Skin epidermis (tissue), 12 donors: ENCODE data around the gene TSPO2.

Experiments
- H3K27ac ChIP-seq, 21 experiments: fragments of 200-600 bp; sonication (generic) in 11 of 21; one replicate each; pipeline ENCODE4 v1.5.0; 2020; ENCODE audit warnings: mild to moderate bottlenecking in 3 of 21, inconsistent platforms in 2 of 21, moderate library complexity in 2 of 21
- H3K4me3 ChIP-seq, 7 experiments: fragments of 200-600 bp; sonication (generic) in 2 of 7; one replicate each; pipeline ENCODE4 v1.5.0; 2020; ENCODE audit warnings: inconsistent platforms in 2 of 7, mild to moderate bottlenecking in 2 of 7, moderate library complexity in 1 of 7

Gene TSPO2

DNA sequence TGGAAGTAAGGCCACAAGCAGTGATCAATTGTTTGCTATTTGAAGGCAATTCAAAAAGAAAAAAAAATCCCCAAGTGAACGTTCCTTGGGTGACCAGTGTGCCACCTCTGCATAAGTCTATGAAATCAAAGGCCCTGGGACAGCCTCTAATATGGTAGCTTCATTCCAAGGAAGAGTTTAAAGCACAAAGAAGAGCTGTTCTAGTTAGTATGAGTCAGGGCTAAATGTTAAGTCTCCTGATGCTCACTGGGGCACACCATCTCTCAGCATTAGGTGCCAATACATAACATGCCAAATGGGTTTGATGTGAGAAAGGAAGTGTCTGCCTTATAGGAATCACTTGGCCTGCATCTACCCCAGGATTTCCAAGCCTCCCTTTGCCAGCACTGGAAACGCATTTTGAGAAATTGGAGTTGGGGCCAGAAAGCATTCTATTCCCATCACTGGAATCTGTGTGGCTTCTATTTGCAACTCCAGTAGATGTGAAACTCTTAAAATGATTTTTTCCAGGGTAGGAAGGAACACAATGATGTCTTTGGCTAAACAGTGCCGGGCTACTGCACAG lies 16.2 kb upstream of the TSPO2 start:
- peak overlapping the region in 2 of 21 experiments; percentile 3 to 30 for H3K27ac ChIP-seq
- no peak overlapping the region for H3K4me3 ChIP-seq

DNA sequence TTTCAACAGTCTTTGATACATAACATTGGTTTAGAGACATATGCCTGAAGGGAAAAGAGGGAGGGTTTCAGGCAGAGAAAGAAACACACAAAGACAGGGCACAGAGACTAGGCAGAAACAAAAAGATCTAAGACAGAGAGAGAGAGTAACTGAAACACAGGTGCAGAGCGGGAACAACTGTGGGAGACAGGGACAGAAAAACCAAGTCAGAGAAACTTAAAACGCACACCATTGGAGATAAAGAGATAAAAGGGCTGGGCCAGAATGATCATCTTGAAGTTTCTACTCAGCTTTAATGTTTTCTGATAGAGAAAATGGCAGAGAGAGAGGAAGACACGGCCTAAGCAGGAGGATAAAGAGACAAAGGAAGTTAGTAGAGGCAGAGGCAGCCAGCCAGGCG lies 15.0 kb upstream of the TSPO2 start:
- Histone ChIP-seq H3K4me3 (peak overlapping the region in 6 of 7 experiments; percentile 31 to 51 (median 40)), H3K27ac (peak overlapping the region in 12 of 21 experiments; percentile 22 to 87 (median 71))

DNA sequence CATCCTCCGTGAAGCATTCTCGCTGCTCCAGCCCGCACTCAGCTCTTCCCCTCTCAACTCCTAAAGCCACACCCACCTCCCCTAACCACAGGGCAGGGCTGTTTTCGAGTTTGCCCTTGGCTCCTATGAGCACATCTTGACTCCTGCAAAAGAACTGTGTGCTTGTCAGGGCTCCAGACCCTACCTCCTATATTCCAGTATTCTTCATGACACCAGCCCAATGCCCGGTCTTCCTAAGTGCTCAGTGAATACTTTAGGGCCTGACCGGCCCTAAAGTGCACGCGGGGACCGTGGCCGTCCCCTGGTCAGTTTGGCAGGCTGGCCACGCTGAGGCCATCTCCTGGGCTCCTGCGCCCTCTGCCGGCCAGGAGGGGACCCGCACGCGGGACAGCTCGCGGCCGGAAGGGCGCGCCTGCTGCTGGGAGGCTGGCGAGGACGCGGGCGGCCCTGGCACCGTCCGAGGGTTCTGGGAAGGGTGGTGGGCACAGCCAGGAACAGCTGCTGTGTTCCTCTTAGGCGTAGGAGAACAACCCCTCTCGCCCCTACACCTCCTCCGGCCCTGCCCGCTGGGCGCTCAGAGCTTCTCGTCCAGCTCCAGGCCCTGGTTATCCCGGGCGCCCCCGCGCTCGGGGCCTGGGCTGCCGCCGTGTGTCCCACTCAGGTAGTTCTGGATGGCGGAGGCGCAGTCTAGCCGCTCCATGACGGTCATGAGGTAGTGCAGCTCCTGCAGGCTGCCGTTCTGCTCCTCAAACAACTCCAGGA lies 14.3 kb upstream of the TSPO2 start:
- peak overlapping the region; percentile 1 to 87 (median 67) for H3K27ac ChIP-seq
- peak overlapping the region; percentile 31 to 51 (median 39) for H3K4me3 ChIP-seq

DNA sequence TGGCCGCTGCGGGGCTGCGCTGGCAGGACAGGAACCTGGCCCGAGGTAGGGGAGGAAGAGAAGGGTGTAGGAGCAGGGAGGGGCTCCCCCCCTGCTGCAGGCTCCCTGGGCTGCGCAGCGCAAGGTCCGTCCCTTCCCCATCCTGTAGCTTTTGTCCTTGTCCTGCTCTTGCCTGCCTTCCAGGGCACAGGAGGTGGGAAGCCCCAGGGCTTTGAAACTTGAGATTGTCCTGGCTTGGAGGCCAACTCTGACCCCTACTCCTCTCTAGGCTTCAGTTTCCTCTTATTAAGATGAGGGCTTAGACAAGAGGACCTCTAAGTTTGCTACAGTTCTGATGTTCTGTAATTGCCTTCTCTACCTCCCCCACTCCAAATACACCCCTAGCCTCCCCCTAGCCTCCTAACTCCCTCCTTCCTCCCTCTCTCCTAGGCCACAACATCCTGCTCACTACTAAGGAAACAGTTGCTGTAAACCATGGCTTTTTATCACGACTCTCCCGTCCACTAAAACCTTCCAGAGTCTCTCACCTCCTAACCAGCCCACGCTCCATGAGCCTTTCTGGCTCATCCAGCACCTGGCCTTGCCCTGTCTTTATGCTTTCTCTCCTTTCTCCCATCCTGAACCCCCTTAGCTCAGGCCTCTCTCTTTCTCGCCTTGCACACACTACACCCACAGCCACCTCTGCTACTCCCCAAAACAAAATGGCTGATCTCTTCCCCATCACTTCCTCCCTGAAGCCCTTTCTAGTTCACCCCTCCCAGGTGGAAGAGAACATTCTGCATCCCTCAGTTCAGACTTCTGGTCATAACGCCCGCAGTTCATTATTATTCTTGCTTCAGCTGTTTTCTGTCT lies 13.5 kb upstream of the TSPO2 start:
- Histone ChIP-seq H3K27ac (peak overlapping the region; percentile 1 to 87 (median 67)), H3K4me3 (peak overlapping the region; percentile 31 to 51 (median 39))

DNA sequence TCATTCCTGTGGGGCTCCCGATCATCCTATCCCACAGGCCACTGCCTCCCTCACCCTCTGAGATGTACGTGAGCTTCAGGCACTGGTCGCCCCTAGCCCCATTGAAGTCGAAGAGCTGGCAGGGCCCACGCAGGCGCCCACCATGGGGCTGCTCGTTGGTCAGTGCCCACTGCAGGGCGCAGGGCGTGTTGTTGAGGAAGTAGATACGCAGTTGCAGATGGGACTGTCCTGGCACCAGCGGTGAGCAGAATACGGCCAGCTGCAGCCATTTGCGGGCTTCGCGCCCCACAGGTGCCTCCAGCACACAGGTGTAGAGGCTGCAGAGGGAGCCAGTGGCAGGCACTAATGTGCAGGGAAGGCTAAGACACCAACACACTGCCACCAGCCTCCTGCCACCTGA lies 9.4 kb upstream of the TSPO2 start:
- Histone ChIP-seq H3K27ac (no peak overlapping the region), H3K4me3 (no peak overlapping the region)

DNA sequence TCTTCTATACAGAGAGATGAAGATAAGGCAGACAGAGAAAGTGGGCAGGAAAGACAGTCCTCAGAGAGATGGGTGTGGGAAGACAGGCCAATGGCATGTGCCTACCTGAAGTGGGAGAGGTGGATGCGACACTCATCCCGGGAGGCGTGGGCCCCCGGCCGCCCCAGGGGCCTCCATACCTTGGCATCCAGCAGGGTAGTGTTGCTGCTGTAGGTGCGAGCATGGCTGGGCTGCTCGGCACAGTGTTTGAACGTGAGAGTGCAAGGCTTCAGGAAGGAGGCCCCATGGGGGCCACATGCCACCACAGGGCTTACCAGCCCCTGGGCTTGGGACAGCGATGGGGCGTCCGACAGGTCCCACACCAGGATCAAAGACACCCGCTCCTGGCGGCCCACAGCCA lies 8.5 kb upstream of the TSPO2 start:
- Histone ChIP-seq H3K4me3 (no peak overlapping the region), H3K27ac (no peak overlapping the region)

DNA sequence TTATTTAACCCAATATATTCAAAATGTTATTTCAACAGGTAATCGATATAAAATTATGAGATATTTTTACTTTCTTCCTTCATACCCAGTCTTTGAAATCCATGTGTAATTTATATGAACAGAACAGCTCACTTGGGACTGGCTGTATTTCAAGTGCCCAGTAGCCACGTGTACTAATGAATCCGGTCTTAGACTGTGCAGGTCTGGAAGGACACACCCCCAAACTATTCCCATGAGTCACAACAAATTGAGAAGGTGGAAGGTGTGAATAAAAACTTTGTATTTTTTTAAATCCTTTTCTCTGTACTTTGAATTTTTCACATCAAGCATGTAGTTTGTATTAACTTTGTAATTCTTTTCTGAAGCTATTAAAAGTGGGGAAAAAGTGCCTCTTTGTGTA lies 6.1 kb upstream of the TSPO2 start:
- H3K4me3 ChIP-seq, result no peak overlapping the region
- H3K27ac ChIP-seq, result peak overlapping the region in 1 of 21 experiments; percentile 65

DNA sequence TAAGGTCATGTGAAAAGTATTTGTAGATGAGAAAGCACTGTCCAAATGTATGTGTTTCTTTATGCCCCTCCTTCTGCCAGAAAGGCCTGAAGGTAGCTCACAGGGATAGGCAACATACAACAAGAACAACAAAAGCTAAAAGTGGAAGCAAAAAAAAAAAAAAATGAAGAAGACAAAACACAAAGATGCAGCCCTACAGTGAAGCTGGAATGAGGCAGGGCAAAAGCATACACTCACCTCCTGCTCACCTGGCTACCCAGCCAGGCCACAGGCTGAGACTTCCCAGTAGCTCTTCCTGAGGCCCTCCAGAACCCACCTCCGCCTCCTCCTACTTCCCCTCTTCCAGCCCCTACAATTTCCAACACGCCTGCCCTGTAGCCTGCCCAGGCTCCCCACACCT lies 5.7 kb upstream of the TSPO2 start:
- H3K27ac ChIP-seq, result peak overlapping the region in 2 of 21 experiments; percentile 18 to 65
- H3K4me3 ChIP-seq, result no peak overlapping the region

DNA sequence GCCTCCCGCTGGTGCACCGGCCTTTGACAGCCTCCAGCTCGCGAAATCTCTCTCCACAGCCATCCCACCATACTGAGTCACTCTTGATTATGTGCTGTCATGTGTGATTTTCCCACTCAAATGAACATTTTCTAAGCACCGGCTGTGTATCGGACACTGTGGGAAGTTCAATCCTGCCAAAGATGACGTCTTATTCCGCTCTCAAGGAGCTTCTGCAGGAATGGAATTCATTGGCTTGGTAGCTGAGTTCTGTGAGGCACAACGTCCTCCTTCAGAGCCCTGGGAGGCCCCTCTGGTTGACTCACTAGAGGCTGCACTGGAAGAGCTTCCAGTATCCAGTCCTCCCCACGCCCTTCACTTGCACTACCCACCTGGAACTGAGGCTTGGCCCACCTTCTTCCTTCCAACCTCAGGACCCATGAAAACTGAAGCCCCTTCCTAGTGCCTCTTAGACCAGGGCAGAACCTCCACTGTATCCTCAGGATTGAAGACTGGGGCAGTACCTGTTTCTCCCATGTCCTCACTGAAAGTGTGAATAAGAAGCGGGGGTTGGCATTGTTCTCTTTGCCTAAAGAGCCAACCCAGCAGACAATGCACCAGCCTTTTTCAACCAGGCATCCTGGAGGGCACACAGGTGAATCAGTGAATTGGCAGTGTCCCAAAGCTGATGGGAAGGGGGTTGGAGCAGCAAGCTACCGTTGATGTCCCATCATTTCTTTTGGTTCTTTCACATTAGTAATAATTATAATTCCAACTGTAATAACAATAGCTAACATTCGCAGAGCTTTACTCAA lies 5.0 kb upstream of the TSPO2 start:
- H3K4me3 ChIP-seq, result no peak overlapping the region
- H3K27ac ChIP-seq, result peak overlapping the region in 3 of 21 experiments; percentile 13 to 65 (median 18)

DNA sequence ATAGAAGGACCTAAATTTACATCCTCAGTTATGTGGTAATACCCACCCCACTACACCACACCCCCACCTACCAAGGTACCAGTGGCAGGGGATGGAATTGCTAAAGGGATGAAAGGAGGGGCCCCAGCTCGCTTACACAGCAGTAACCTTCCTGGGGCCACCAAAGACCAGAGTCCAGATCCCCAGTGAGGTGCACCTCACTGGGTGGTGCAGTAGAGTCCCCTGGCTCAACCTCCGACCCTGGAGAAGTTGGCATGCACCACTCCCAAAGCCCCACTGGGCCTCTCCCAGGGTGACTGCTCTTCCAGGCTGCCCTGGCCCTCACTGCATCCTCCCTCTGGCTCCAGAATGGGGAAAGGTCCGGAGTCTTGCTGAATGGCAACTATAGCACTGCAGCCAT lies 4.1 kb upstream of the TSPO2 start:
- no peak overlapping the region for H3K4me3 ChIP-seq
- no peak overlapping the region for H3K27ac ChIP-seq

DNA sequence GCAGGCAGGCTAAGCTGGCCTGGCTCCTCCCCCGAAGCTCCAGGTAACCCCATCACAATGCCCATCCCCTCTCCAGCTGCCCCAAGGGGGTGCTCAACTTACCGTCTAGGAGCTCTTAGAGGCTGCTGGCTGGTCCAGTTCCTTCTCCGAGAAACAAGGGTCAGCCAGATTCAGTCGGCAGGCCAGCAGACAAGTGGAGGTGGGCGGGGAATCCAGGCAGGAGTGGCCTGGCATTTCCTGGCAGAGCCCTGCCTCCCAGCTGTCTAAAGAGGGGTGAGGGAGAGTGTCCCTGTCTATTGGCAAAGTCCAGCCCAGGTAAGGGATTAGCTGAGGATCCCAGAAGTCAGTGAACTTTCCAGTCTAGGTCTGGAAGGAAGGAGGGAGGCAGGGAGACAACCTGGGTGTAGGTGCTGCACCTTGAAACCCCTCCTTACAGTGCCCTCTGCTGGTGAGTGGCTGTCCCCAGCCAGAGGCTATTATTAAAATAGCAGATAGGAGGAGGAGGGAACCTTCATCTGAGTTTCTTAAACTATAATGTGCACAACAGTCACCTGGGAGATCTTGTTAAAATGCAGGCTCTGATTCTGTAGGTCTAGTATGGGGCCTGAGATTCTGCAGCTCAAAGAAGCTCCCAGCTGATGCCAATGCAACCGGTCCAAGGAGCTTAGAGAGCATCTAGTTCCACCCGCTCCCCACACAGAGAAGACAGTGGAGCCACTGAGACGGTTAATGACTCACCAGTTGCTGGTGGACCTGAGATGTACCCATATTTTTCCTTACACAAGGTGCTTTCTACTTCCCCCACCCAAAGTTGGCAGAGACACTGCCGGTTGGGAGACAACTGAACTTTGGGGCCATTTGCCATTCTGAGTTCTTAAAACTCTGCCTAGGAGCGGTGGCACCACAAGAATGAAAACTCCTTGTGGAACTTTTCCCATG lies 2.9 kb upstream of the TSPO2 start, which contains the start of gene UNC5CL:
UNC5CL (minus strand) TSS at position 162 of the 939 bp plus-strand sequence. CDS start 4,147 bp downstream, outside the sequence.
- Histone ChIP-seq H3K4me3 (no peak within 1 kb of the TSS), H3K27ac (no peak within 1 kb of the TSS)

DNA sequence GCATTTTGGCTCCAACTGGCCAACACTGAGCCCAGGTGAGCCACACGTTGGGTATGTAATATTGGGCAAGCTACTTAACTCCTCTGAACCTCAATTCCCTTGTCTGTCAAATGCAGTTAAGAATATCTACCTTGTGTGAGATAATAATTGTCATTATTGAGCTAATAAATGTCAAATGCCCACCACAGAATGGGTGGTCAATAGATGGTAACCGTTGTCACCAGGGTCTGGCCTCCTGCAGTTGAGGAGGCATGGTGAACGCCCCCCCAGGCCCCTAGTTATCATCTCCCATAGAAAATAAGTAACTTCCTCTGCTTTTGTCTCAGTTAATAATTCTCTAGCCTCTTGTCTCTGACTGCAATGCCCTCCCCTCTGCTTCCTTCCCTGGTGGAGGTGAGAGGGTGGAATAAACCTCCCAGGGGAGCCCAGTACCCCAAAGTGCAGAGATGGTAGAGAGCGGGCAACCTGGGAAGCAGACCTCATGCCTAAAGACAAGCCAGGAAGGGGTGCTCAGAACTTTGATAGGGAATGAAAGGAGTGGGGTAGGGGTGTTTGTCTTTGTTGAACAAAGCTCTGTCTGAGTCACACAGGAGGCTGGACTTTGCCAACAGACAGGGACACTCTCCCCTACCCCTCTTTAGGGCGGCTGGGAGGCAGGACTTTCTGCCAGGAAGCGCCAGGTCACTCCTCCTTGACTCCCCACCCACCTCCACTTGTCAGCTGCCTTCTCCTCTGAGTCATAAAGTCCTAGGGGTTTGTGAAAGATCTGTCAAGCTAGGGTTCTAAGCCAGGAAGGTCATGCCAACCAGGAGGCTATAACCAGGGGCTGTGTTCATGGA lies 1.9 kb upstream of the TSPO2 start:
- Histone ChIP-seq H3K4me3 (no peak overlapping the region), H3K27ac (no peak overlapping the region)

DNA sequence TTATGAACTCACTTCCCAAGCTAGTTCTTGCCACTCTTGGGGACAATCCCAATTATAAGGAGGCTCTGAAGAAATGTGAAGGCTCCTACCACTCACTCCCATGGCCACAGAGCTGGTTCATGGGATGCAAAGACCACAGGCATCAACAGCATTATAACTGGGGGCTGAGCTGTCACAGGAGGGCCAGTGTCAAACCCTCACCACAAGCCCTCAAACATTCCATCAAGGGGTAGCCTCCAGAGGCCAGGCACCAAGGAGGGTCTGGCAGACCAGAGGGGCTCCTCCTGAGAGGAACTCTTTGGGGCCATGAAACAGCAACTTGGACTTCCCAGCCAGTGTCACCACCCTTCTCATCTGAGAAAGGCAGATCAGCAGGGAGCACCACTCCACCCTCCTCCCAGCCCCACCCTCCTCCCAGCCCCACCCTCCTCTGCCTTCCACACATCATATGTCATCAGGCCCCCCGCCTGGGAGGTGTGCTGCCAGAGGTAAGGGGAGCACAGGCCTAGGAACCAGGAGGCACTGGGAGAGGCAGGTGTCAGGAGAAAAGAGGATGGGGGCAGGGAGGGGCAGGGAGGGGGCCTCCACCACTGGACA lies 1.2 kb upstream of the TSPO2 start:
- Histone ChIP-seq H3K4me3 (no peak overlapping the region), H3K27ac (no peak overlapping the region)

DNA sequence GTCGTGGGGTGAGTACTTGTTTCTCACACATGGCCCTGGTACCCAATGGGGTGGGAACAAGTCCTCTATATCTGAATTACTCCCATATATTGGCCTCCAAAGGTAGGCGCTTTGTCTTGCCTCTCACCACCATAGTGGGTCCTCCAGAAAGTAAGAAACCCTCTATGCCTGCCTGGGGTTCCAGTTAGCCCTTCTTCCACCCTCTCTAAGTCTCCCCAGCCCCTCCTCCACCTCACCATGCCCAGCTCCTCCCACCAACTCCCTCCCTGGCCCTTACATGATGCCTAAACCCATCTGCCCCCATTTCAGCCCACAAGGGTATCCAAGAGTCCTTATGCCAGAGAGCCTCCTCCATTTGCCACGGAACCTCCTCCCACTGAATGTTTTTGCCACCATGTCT lies 884 bp downstream of the TSPO2 start:
- Histone ChIP-seq H3K27ac (no peak overlapping the region), H3K4me3 (no peak overlapping the region)

DNA sequence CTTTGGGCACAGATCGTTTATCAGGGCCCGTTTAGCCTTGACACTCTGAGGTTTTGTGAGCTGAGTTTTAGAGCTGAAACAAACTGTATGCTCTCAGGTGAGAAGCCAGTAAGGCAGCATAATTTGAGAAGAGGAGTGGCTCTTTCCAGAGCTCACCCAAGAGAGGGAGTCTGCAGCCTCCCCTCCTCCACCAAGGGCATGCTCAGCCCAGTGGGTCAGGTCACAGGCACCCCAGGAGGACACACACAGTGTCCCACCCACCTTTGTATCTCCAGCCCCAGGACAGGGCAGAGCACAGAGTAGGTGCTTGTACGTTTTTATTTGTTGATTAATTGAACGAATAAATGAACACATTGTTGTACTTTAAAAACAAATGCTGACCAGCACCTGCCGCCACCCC lies 3.4 kb downstream of the TSPO2 start:
- H3K4me3 ChIP-seq, result no peak overlapping the region
- no peak overlapping the region for H3K27ac ChIP-seq

DNA sequence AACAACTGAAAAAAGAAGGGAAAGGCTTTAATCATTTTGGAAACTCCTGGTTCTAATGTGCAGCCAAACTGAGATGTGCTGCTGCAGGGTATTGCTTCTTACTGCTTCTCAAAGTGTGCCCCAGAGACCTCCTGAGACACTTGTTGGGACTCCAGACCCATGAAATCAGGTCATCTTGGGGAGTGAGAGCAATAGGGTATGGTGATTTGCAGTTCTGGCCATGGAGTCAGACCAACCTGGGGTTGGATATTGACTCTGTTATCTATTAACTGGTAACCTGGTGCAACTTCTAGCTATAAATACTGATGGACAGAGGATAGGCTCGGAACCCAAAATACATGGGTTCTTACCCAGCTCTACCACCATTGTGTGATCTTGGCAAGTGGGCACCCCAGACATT lies 3.8 kb downstream of the TSPO2 start:
- H3K27ac ChIP-seq, result no peak overlapping the region
- no peak overlapping the region for H3K4me3 ChIP-seq

DNA sequence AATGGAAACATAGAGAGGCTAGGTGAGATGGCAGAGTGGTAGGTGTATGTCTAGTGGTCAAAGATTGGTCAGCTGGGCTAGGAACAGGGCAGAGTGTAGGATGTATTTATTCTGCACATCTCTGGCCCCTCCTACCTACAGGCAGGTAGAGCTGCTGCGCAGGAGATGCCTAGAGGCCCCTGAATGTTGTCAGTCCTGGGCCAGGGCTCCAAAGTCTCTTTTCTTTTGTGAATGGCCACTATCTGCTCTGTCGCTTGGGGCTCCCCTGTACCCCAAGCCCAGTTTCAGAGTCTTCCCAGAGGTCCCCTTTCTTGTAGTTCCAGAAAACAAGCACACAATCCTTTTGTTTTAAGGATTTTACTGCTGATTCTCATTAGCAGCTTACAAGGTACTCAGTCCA lies 5.0 kb downstream of the TSPO2 start:
- no peak overlapping the region for H3K27ac ChIP-seq
- no peak overlapping the region for H3K4me3 ChIP-seq
